Measurements from ENCODE around the gene CNNM2. TPM values are rescaled to one million over a fixed set of nuclear protein-coding genes. Genes with fewer than 3 reads are reported as not detected.
A peak's percentile ranks its signal among the peaks of the same experiment; 100 is the strongest.

CNNM2 gene
- total RNA-seq, 1 donor, result 9.4 TPM

- peaks cover 22% of the 10 kb centered on the region for H3K4me1 ChIP-seq (ENCODE audit: insufficient read depth, low read length)
- peaks cover 22% of the 10 kb centered on the region for H4K20me1 ChIP-seq (ENCODE audit: insufficient read depth, low read length)
- no peak overlapping the region for H3K4me2 ChIP-seq (ENCODE audit: insufficient read depth, low read length)
- no peak for DNase-seq (ENCODE audit: insufficient read length, low spot score, missing footprints)
- H3K9me3 ChIP-seq (ENCODE audit: low read depth, low read length), result no peaks in the 10 kb centered on the region
- no peaks in the 10 kb centered on the region for H3K36me3 ChIP-seq (ENCODE audit: insufficient read depth, low read length)
- no peak overlapping the region for H3K4me3 ChIP-seq (ENCODE audit: insufficient read depth, low read length)
- H2AFZ ChIP-seq (ENCODE audit: low read length), result no peak overlapping the region
- H3K79me2 ChIP-seq (ENCODE audit: insufficient read depth, low read length), result peaks cover 52% of the 10 kb centered on the region
- no peak overlapping the region for H3K27ac ChIP-seq (ENCODE audit: low read depth, low read length)
- no peak for TF ChIP-seq CTCF (IDR thresholded peaks at IDR 0.05; ENCODE audit: extremely low read depth, low read depth, low read length)
- H3K27me3 ChIP-seq (ENCODE audit: insufficient read depth, low read length), result no peaks in the 10 kb centered on the region
Observed at GRCh38 chr10:103120546-103120945, 202.5 kb downstream of the CNNM2 start.

- Histone ChIP-seq H3K9me3 (ENCODE audit: low read depth, low read length) (no peaks in the 10 kb centered on the region), H3K79me2 (ENCODE audit: insufficient read depth, low read length) (peaks cover 54% of the 10 kb centered on the region), H3K4me3 (ENCODE audit: insufficient read depth, low read length) (no peak overlapping the region), H3K27ac (ENCODE audit: low read depth, low read length) (no peak overlapping the region), H3K4me2 (ENCODE audit: insufficient read depth, low read length) (peak overlapping the region; percentile 6), H2AFZ (ENCODE audit: low read length) (no peak overlapping the region), H3K4me1 (ENCODE audit: insufficient read depth, low read length) (peaks cover 28% of the 10 kb centered on the region), H3K27me3 (ENCODE audit: insufficient read depth, low read length) (no peaks in the 10 kb centered on the region), H3K36me3 (ENCODE audit: insufficient read depth, low read length) (no peaks in the 10 kb centered on the region), H4K20me1 (ENCODE audit: insufficient read depth, low read length) (peaks cover 28% of the 10 kb centered on the region)
- TF ChIP-seq CTCF (IDR thresholded peaks at IDR 0.05; ENCODE audit: extremely low read depth, low read depth, low read length), result no peak
- no peak for DNase-seq (ENCODE audit: insufficient read length, low spot score, missing footprints)
Observed at GRCh38 chr10:103120977-103121735, 203.1 kb downstream of the CNNM2 start.

- no peak for DNase-seq (ENCODE audit: insufficient read length, low spot score, missing footprints)
- no peak overlapping the region for H2AFZ ChIP-seq (ENCODE audit: low read length)
- TF ChIP-seq CTCF (IDR thresholded peaks at IDR 0.05; ENCODE audit: extremely low read depth, low read depth, low read length), result no peak
- no peak overlapping the region for H3K4me2 ChIP-seq (ENCODE audit: insufficient read depth, low read length)
- no peak overlapping the region for H3K4me3 ChIP-seq (ENCODE audit: insufficient read depth, low read length)
- H3K27me3 ChIP-seq (ENCODE audit: insufficient read depth, low read length), result no peaks in the 10 kb centered on the region
- H3K36me3 ChIP-seq (ENCODE audit: insufficient read depth, low read length), result no peaks in the 10 kb centered on the region
- peaks cover 36% of the 10 kb centered on the region for H3K79me2 ChIP-seq (ENCODE audit: insufficient read depth, low read length)
- no peaks in the 10 kb centered on the region for H3K9me3 ChIP-seq (ENCODE audit: low read depth, low read length)
- peaks cover 23% of the 10 kb centered on the region for H4K20me1 ChIP-seq (ENCODE audit: insufficient read depth, low read length)
- H3K4me1 ChIP-seq (ENCODE audit: insufficient read depth, low read length), result peaks cover 29% of the 10 kb centered on the region
- H3K27ac ChIP-seq (ENCODE audit: low read depth, low read length), result no peak overlapping the region
Observed at GRCh38 chr10:103123282-103124024, 205.4 kb downstream of the CNNM2 start.

Measured in osteoblast (primary cell).